Natural killer cell (primary cell): ENCODE measurements around the gene ADAP1. TPM values are rescaled to one million over a fixed set of nuclear protein-coding genes. Genes with fewer than 3 reads are reported as not detected.

ENCODE experiments used
- ATAC-seq, 3 donors: fragments of 150-1000 bp in 2 of 3; fragments of 200-7000 bp in 1 of 3; cut with Tn5 transposase; 1 replicate in 1 of 3; 2 replicates in 2 of 3; pipeline ENCODE4 v1.10.0; 2021; ENCODE audit warnings: mild to moderate bottlenecking in 2 of 3, moderate library complexity in 2 of 3
- DNase-seq, 2 donors: peaks; one replicate each; pipeline versions ENCODE4 v3.0.0 to v3.0.0-alpha.2; 2013 to 2021; ENCODE audit warnings: mixed read lengths in 1 of 2
- H3K27ac ChIP-seq: one replicate; pipeline ENCODE4 v1.5.1; 2013; ENCODE audit warnings: mild to moderate bottlenecking, low read length
- H3K27me3 ChIP-seq: one replicate; pipeline ENCODE4 v1.6.1; 2013; ENCODE audit warnings: low read length; ENCODE audit not compliant: control insufficient read depth, insufficient read depth
- H3K36me3 ChIP-seq: one replicate; pipeline ENCODE4 v1.6.1; 2013; ENCODE audit warnings: low read length; ENCODE audit not compliant: control insufficient read depth, insufficient read depth
- H3K4me1 ChIP-seq: one replicate; pipeline ENCODE4 v1.6.1; 2013; ENCODE audit warnings: low read length; ENCODE audit not compliant: control insufficient read depth, insufficient read depth
- H3K4me3 ChIP-seq: one replicate; pipeline ENCODE4 v1.5.1; 2013; ENCODE audit warnings: low read length
- H3K9me3 ChIP-seq: one replicate; pipeline ENCODE4 v1.6.1; 2013; ENCODE audit warnings: low read length; ENCODE audit not compliant: control insufficient read depth, insufficient read depth
- H3K27ac Mint-ChIP-seq, 2 donors: one replicate each; pipeline ENCODE4 v1.8.0; 2022; ENCODE audit warnings: mild to moderate bottlenecking in 2 of 2, mixed read lengths in 2 of 2, moderate library complexity in 1 of 2
- H3K27me3 Mint-ChIP-seq, 2 donors: one replicate each; pipeline ENCODE4 v1.8.0; 2022; ENCODE audit warnings: low read depth in 2 of 2, mixed read lengths in 2 of 2
- H3K36me3 Mint-ChIP-seq: one replicate; pipeline ENCODE4 v1.8.0; 2022; ENCODE audit warnings: mixed read lengths
- H3K4me1 Mint-ChIP-seq, 2 donors: one replicate each; pipeline ENCODE4 v1.8.0; 2022; ENCODE audit warnings: mixed read lengths in 2 of 2
- H3K4me3 Mint-ChIP-seq: one replicate; pipeline ENCODE4 v1.8.0; 2022; ENCODE audit warnings: mild to moderate bottlenecking, moderate library complexity, mixed read lengths
- H3K9me3 Mint-ChIP-seq, 2 donors: one replicate each; pipeline ENCODE4 v1.8.0; 2022; ENCODE audit warnings: mixed read lengths in 2 of 2
- WGBS: methylation state at CpG from one replicate; pipeline ENCODE4 v1.1.7; 2013; ENCODE audit warnings: missing lambda C conversion rate; ENCODE audit not compliant: insufficient coverage; 5-methylcytosine and 5-hydroxymethylcytosine counted together
- intact Hi-C: fragments of 100-400 bp; cut with micrococcal nuclease; formaldehyde crosslinking; loops from one replicate; pipeline ENCODE4 v1.14.2; 2022
- total RNA-seq, 4 donors: library from RNA; stranded (reverse); fragments of 120-200 nt in 1 of 4; gene quantifications; one replicate each; pipeline versions ENCODE4 v1.2.3 to v1.2.4, GENCODE V29; 2013 to 2022
- TF ChIP-seq, protein P1 (sequence below): fragments of 200-600 bp; IDR thresholded peaks from one replicate; pipeline ENCODE4 v1.8.0; 2022; ENCODE audit warnings: antibody characterized with exemption

Gene ADAP1
- total RNA-seq, 3 donors from 2014 or later (not counting 1 experiment from before 2014, with no cell fraction given): 87.2 to 117 (median 89.2) TPM

DNA sequence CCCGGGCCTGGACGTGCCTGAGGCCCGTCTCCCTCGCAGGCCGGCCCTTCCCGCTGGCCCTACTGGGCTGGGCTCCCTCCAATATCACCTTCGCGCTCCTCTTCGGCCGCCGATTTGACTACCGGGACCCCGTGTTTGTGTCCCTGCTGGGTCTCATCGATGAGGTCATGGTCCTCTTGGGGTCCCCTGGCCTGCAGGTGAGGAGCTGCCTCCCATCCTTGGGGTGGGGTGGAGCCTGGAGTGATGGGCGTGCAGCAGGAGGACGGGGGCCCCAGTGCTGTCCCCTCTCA is 30.6 kb upstream of the ADAP1 start:
- H3K4me3 ChIP-seq: no peak overlapping the region
- no peaks in the 10 kb centered on the region for H3K9me3 ChIP-seq
- no peaks in the 10 kb centered on the region for H3K36me3 ChIP-seq
- Mint-ChIP-seq H3K4me1 (no peaks in the 10 kb centered on the region), H3K9me3 (no peaks in the 10 kb centered on the region), H3K27ac (no peak overlapping the region), H3K27me3 (peaks cover 0 to 2% of the 10 kb centered on the region in 2 donors), H3K36me3 (no peaks in the 10 kb centered on the region), H3K4me3 (no peak overlapping the region)
- peaks cover 9% of the 10 kb centered on the region for H3K4me1 ChIP-seq
- H3K27ac ChIP-seq: no peak overlapping the region
- TF ChIP-seq, protein P1, sequence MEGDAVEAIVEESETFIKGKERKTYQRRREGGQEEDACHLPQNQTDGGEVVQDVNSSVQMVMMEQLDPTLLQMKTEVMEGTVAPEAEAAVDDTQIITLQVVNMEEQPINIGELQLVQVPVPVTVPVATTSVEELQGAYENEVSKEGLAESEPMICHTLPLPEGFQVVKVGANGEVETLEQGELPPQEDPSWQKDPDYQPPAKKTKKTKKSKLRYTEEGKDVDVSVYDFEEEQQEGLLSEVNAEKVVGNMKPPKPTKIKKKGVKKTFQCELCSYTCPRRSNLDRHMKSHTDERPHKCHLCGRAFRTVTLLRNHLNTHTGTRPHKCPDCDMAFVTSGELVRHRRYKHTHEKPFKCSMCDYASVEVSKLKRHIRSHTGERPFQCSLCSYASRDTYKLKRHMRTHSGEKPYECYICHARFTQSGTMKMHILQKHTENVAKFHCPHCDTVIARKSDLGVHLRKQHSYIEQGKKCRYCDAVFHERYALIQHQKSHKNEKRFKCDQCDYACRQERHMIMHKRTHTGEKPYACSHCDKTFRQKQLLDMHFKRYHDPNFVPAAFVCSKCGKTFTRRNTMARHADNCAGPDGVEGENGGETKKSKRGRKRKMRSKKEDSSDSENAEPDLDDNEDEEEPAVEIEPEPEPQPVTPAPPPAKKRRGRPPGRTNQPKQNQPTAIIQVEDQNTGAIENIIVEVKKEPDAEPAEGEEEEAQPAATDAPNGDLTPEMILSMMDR: no peak
- H3K27me3 ChIP-seq: peaks cover 9% of the 10 kb centered on the region
- ATAC-seq (no peak), DNase-seq (no peak)
- 87% methylated on average over 16 of the region's 16 CpGs for WGBS
- intact Hi-C loops: no loop called here

DNA sequence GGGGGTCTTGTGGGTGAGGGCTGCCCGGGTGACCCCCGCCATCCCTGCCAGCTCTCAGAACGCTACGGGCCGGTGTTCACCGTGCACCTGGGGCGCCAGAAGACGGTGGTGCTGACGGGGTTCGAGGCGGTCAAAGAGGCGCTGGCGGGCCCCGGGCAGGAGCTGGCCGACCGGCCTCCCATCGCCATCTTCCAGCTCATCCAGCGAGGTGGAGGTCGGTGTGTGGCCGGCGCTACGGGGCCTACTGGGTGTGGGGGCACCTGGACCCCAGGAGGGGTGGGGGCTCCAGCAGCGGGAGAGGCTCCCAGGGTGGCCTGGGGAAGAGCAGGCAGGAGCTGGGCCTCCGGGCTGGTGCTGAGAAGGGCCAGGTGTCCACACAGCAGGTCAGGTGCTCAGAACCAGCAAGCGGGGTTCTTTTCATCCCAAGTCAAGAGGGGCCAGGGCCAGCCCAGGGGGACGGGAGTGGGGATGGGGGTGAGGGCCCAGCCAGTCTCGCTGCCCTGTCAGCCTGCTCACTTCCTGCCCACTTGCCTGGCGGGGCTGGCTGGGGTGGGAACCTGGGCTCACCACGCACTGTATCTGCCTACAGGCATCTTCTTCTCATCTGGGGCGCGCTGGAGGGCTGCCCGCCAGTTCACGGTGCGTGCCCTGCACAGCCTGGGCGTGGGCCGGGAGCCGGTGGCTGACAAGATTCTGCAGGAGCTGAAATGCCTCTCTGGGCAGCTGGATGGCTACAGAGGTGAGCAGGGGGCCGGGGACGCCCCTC is 30.1 kb upstream of the ADAP1 start:
- H3K27ac ChIP-seq: no peak overlapping the region
- TF ChIP-seq, protein P1: no peak
- no peak for DNase-seq
- H3K36me3 Mint-ChIP-seq: no peaks in the 10 kb centered on the region
- H3K4me3 ChIP-seq: no peak overlapping the region
- no peak for ATAC-seq
- H3K9me3 Mint-ChIP-seq: no peaks in the 10 kb centered on the region
- no peaks in the 10 kb centered on the region for H3K36me3 ChIP-seq
- H3K27me3 ChIP-seq: peaks cover 9% of the 10 kb centered on the region
- H3K4me3 Mint-ChIP-seq: no peak overlapping the region
- intact Hi-C loops: no loop called here
- no peaks in the 10 kb centered on the region for H3K9me3 ChIP-seq
- H3K27me3 Mint-ChIP-seq: peaks cover 0 to 2% of the 10 kb centered on the region in 2 donors
- H3K4me1 Mint-ChIP-seq: no peaks in the 10 kb centered on the region
- no peak overlapping the region for H3K27ac Mint-ChIP-seq
- H3K4me1 ChIP-seq: peaks cover 9% of the 10 kb centered on the region
- 89% methylated on average over 39 of the region's 39 CpGs for WGBS

DNA sequence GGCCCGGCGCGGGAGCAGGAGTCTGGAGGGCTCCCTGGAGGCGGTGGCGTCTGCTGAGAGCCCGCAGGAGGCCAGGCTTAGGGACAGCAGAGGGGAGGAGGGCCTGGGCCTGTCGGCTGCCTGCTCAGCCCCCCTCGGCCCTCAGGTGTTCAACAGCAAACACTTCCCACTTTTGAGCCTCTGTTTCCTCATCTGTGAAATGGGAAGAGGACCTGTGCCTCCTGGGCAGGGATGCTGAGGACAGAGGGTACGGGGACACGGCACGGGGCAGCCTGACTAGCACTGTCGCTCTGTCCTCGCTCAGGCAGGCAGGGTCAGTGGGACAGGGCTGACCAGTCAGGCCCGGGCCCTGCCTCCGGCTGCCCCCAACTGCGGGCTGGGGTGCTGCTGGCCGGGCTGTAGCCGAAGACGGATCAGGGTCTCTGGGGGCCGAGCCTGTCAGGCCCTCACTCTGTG is 29.2 kb upstream of the ADAP1 start:
- intact Hi-C loops: no loop called here
- peaks cover 9% of the 10 kb centered on the region for H3K4me1 ChIP-seq
- H3K36me3 Mint-ChIP-seq: no peaks in the 10 kb centered on the region
- ATAC-seq (no peak), DNase-seq (no peak)
- TF ChIP-seq, protein P1: no peak
- peaks cover 0 to 2% of the 10 kb centered on the region in 2 donors for H3K27me3 Mint-ChIP-seq
- H3K36me3 ChIP-seq: no peaks in the 10 kb centered on the region
- H3K27me3 ChIP-seq: peaks cover 9% of the 10 kb centered on the region
- no peak overlapping the region for H3K4me3 ChIP-seq
- no peaks in the 10 kb centered on the region for H3K9me3 Mint-ChIP-seq
- no peak overlapping the region for H3K27ac Mint-ChIP-seq
- H3K27ac ChIP-seq: no peak overlapping the region
- WGBS: 92% methylated on average over 20 of the region's 20 CpGs
- no peaks in the 10 kb centered on the region for H3K9me3 ChIP-seq
- no peak overlapping the region for H3K4me3 Mint-ChIP-seq
- H3K4me1 Mint-ChIP-seq: no peaks in the 10 kb centered on the region
